ENCODE results near the gene TAL1.
"Not testable (repeated sequence)": the region's sequence is repeated elsewhere in the genome, so short reads cannot be mapped to it uniquely, and the experiment has no call there.

TAL1 gene

DNA sequence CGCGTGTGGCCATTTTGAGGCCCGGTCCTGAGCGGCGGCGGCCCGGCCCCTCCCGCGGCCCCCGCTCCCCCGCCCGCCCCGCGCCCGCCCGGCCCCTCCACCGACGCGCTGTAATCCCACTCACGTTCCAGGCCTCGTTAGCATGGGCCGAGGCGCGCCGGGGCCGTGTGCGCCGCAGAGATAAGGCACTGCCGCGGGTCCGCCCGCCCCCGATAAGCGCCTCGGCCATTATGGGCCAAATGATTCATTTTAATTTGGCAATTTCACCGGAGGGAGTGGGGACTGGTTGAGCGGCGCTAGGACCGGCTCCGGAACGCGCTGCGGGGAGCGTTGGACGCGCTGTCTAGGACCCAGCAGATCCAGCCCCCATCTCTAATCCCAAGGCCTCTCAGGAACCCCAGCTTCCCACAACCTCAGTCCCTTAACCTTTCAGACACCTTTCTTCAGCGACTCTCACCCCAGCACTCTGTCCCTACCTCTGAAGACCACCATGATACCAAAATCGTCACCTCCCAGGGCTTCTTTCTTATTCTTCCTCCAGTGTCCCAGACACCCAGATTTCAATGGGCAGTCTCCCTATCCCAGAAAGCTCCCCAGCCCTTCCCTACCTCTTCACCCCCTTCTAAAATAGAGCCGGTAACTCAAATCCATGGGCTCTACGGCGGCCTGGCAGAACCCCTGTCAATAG is at the start of gene TAL1:
TSS of gene TAL1 (minus strand) at position 39 of the 688 bp plus-strand sequence. CDS start 6,337 bp downstream, outside the sequence.
- DNase-seq: no peak

- DNase-seq: no peak
Observed at GRCh38 chr1:47280142-47280541, 48.1 kb upstream of the TAL1 start.

- no peak for DNase-seq
Observed at GRCh38 chr1:47276850-47277249, 44.8 kb upstream of the TAL1 start.

- DNase-seq: not testable (repeated sequence)
Observed at GRCh38 chr1:47275811-47276210, 43.8 kb upstream of the TAL1 start.

DNA sequence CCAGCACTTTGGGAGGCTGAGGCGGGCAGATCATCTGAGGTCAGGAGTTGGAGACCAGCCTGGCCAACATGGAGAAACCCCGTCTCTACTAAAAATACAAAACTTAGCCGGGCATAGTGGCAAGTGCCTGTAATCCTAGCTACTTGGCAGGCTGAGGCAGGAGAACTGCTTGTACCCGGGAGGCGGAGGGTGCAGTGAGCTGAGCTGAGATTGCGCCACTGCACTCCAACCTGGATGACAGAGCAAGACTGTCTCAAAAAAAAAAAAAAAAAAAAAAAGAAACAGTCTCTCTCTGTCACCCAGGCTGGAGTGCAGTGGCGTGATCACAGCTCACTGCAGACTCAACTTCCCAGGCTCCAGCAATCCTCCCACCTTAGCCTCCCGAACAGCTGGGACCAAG is 33.5 kb upstream of the TAL1 start:
- not testable (repeated sequence) for DNase-seq

GRCh38 chr1:47262787-47263413 is 30.9 kb upstream of the TAL1 start:
- no peak for DNase-seq

DNA sequence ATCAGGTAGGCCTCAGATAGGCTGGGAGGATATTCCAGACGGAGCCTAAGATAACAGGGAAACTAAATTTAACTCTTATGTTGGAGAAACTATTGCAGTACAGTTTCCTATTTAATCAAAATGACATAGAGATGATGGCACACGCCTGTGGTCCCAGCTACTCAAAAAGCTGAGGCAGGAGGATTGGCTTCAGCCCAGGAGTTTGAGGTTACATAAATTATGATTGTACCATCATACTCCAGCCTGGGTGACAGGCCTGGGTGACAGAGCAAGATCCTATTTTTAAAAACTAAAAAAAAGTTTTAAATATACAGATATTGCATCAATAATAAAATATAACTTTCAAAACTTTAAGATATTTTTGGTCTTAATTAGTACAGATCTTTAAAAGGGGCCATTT is 25.2 kb upstream of the TAL1 start:
- DNase-seq: no peak

DNA sequence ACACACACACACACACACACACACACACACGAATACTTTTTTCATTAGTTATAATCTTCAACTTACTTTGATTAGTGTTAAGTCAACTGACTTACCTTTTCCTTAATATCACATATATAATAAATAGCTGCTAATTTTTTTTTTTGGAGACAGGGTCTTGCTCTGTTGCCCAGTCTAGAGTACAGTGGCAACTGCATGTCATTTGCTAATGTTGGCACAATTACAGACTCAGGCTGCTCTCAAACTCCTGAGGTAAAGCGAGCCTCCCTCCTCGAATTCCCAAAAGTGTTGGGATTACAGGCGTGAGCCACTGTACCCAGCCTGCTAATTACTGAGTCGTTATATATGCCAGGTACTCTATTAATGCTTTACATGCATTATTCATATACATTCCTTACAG is 20.8 kb upstream of the TAL1 start:
- DNase-seq: no peak

GRCh38 chr1:47252369-47252768 is 20.3 kb upstream of the TAL1 start:
- no peak for DNase-seq

DNA sequence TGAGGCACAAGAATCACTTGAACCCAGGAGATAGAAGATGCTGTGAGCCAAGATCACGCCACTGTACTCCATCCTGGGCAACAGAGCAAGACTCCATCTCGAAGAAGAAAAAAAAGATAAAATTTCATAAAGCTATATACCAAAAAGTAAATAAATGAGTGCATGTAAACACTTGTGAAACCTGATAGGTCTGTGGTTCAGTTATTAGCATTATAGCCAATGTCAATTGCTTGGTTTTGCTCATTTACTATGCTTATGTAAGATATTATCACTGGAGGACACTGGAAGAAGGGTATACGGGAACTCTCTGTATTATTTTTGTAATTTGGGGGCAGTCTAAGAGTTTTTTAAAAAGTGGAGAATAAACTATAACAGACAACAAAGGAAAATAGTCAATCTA is 17.7 kb upstream of the TAL1 start:
- no peak for DNase-seq

GRCh38 chr1:47244339-47244862 is 12.4 kb upstream of the TAL1 start:
- no peak for DNase-seq

DNA sequence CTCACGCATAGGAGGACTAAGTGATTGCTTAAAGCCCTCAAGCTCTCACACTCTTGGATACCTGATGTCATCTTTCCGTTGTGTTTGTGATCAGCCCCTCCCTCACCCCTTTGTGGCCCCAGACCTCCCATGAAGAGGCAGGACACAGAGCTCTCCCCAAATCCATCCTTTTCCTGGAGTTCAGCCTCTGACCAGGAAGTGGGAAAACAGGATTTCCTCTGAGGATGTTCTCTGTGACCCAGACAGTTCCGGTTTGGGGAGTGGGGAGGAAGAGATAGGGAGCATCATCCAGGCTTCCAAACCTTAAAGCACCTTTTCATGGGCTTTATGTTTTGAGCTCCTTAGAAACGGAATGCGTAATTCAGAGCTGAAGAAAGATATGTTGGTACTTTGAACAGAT is 11.9 kb upstream of the TAL1 start:
- DNase-seq: no peak

DNA sequence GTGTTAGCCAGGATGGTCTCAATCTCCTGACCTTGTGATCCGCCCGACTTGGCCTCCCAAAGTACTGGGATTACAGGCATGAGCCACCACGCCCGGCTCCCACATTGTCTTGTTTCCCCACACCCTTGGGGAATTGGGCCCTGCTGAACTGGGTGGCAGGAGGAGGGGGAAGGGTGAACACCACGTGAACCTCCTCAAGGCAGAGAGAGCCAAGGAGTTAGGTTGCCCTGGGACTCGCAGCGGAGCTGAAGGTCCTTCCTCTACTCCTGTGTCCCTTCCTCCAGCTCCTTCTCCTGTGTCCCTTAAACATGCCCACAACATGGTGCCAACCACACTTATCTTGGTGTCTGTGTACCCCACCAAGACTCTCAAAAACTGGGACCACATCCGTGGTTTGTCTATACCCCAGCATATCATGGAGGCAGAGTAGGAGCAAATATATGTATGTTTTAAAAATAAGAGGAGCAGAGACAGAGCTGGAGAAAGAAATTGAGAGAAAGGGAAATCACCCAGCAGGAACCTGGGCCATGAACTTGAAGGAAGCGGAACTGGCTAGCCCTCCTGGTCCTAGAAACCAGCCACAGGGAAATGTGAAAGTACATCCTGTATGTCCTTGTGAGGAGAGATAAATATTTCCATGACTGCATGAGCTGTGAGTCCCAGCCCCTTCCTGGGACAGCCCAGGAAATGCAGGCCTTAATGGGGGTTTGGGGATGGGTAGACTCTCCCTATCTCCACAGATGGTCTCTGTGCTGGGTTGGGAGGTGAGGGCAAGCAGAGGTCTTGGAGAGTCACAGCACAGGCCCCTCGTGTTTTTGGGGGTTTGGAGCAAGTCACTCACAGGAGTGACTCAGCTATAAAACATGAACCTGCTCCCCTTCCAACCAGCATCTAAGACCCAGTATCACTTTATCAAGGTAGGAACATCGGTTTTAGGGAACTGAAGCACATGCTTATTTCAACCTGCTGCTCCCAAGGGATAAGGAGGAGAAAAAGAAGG is 9.4 kb upstream of the TAL1 start:
- no peak for DNase-seq

DNA sequence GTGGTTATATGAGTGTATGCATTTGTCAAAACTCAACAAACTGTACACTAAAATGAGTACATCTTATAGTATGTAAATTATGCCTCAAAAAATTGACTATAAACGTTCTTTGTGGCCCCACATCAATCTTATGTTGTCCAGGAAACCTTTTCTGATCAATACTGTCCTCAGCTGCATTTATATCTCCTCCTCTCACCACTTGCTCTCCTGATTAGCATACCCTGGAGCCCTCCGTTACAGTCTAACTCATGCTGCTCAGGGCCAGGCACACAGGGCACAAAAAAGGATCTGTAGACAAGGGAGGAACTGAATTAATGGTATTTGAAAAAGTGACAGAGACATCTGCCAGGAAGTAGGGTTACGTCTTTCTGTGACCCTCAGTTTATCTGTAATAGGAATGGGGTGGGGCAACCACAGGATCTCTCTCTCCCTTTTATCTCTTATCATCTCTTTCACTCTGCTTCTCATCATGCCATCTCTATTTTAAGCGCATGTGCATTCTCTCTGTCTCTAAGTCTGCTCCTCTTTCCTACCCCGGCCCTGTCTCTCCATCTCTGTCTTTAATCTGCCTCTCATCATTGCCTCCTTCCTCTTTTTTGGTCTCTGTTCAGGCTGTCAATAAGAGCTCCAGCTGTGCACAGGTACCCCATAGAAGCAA is 7.0 kb upstream of the TAL1 start:
- DNase-seq: no peak

- DNase-seq: no peak
Observed at GRCh38 chr1:47235806-47236205, 3.8 kb upstream of the TAL1 start.

DNA sequence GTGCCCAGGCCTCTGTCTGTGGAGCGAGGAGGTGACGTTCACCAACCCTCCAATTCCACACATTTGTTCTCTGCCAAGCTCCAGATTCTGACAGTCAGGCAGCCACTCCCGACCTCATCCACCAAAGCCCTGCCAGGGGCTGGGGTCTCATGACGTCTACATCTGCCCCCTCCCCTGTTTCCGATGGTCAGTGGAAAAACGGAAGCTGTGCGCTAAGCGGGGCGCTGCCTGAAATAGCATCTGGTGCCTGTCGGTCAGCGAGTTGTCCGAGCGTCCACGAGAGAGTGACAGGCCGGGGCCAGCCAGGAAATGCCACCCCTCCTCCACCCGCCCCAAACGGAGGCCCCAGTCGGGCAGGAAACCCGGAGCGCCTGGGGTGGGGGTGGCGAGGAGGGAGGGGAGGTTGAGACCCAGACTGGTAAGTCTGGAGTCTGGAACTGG is 3.2 kb upstream of the TAL1 start:
- no peak for DNase-seq

GRCh38 chr1:47233186-47233585 is 1.2 kb upstream of the TAL1 start:
- no peak for DNase-seq

GRCh38 chr1:47231301-47232186 is 481 bp downstream of the TAL1 start:
- DNase-seq: no peak

DNA sequence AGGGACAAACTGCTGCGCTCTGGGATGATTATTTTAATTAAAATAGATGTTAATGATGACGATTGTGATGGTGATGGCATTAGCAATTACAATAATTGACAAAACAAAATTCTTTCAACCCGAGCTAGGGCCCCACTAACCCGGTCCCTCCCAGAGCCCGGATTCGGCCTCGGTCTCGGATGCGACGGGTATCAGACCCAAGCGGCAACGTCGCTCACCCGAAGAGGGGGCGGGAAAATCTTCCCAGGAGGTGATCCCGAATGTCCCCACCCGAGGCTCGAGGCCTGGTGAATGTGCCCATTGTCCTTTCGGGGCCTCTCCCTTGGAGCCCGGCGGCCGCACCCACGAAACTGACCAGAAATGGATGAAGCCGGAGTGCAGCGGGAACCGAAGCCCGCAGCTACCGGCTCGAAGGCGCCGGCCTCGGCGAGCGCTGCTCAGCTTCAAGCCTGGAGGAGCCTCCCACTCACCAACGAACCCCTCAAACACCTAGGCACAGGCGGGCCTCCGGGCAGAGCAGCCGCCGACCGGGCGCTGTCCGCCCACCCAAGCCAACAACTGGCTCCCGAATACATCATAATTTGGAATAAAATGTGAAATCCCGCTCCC is 1.2 kb downstream of the TAL1 start:
- DNase-seq: no peak

GRCh38 chr1:47229886-47230691 is 1.9 kb downstream of the TAL1 start:
- DNase-seq: no peak
